ENCODE results near the gene STXBP3.

- TF ChIP-seq CTCF (IDR thresholded peaks at IDR 0.05) (no peak), ZFX (IDR thresholded peaks at IDR 0.05; ENCODE audit: borderline replicate concordance) (no peak)
Observed at GRCh38 chr1:108856994-108857393, 110.5 kb downstream of the STXBP3 start, which contains the start of gene AKNAD1.
